GM12872 (cell line): ENCODE data around the gene GGACT.

Experiments used
- TF ChIP-seq, protein P1 (sequence below): IDR thresholded peaks from 3 replicates; pipeline ENCODE4 v1.5.1; 2011; ENCODE audit warnings: low read depth, mild to moderate bottlenecking, low read length, moderate library complexity; ENCODE audit not compliant: insufficient read depth

The GGACT gene

GRCh38 chr13:100506600-100507422, 81.8 kb downstream of the GGACT start:
- TF ChIP-seq, protein P1, sequence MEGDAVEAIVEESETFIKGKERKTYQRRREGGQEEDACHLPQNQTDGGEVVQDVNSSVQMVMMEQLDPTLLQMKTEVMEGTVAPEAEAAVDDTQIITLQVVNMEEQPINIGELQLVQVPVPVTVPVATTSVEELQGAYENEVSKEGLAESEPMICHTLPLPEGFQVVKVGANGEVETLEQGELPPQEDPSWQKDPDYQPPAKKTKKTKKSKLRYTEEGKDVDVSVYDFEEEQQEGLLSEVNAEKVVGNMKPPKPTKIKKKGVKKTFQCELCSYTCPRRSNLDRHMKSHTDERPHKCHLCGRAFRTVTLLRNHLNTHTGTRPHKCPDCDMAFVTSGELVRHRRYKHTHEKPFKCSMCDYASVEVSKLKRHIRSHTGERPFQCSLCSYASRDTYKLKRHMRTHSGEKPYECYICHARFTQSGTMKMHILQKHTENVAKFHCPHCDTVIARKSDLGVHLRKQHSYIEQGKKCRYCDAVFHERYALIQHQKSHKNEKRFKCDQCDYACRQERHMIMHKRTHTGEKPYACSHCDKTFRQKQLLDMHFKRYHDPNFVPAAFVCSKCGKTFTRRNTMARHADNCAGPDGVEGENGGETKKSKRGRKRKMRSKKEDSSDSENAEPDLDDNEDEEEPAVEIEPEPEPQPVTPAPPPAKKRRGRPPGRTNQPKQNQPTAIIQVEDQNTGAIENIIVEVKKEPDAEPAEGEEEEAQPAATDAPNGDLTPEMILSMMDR = no peak

- TF ChIP-seq, protein P1 = no peak
These were observed 82.4 kb downstream of the GGACT start for GRCh38 chr13:100506154-100506553.

GRCh38 chr13:100503622-100504021, 85.0 kb downstream of the GGACT start:
- TF ChIP-seq, protein P1 = no peak

- TF ChIP-seq, protein P1 = no peak
These were observed 86.1 kb downstream of the GGACT start for GRCh38 chr13:100502446-100502845.

DNA sequence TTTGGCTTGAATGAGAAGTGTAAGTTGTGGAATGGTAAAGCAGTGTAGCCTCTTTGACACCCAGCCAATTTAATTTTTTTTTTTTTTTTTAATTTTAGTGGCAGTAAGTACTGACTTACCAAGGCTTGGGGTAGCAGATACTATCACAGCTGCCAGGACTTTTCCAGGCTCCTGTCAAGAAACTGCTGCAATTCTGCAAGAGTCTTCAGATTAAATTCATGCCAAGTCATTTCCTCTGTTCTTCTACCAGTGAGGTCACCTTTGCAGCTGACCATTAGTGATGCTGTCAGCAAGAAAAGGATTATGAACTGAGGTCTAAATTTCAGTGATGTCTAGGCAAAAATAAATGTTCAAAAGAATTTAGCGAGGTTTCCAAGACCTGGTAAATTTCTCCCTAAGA, 91.2 kb downstream of the GGACT start:
- TF ChIP-seq, protein P1 = no peak

- TF ChIP-seq, protein P1 = no peak
These were observed 93.1 kb downstream of the GGACT start for GRCh38 chr13:100495455-100495854.

DNA sequence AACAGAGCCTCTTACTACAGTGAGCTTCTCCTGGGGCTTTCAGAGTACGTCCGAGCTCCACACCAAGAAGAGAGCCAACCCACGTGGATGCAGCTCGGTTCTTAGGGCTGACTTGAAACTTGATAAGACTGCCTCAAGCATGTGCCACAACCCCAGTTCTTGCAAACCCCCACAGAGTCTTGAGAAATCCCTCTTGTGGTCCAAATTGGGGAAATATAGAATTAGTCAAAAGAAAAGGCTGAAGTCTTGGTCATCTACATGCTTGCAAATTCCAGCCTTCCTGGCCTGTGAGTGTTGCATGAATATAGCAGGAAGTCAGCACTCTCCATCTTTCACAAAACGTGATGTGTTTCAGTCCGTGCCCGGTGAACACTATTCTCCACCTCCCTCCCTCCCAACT, 95.2 kb downstream of the GGACT start:
- TF ChIP-seq, protein P1 = no peak
